Mesothelial cell of epicardium (in vitro differentiated cells): ENCODE results near the gene REPS1. TPM values are rescaled to one million over a fixed set of nuclear protein-coding genes. Genes with fewer than 3 reads are reported as not detected.
A peak's percentile ranks its signal among the peaks of the same experiment; 100 is the strongest.

Source experiments
- DNase-seq, 2 experiments: peaks; one replicate each; pipeline ENCODE4 v3.0.0; 2021; ENCODE audit warnings: low spot score in 2 of 2; ENCODE audit not compliant: unreplicated experiment in 2 of 2
- H3K27ac Mint-ChIP-seq: 2 replicates; pipeline ENCODE4 v1.8.0; 2021; ENCODE audit warnings: mixed read lengths
- H3K27me3 Mint-ChIP-seq: 2 replicates; pipeline ENCODE4 v1.8.0; 2021; ENCODE audit warnings: low read depth, mixed read lengths
- H3K36me3 Mint-ChIP-seq: 2 replicates; pipeline ENCODE4 v1.8.0; 2021; ENCODE audit warnings: mixed read lengths
- H3K4me1 Mint-ChIP-seq: 2 replicates; pipeline ENCODE4 v1.8.0; 2021; ENCODE audit warnings: mixed read lengths
- H3K4me3 Mint-ChIP-seq: 2 replicates; pipeline ENCODE4 v1.8.0; 2021; ENCODE audit warnings: mild to moderate bottlenecking, moderate library complexity, mixed read lengths
- H3K9me3 Mint-ChIP-seq: 2 replicates; pipeline ENCODE4 v1.8.0; 2021; ENCODE audit warnings: mixed read lengths
- CTCF ChIP-seq: fragments of 200-600 bp; sonication (generic); IDR thresholded peaks from one replicate; pipeline ENCODE4 v1.5.0; 2021; ENCODE audit warnings: antibody characterized with exemption; ENCODE audit not compliant: unreplicated experiment
- total RNA-seq: library from RNA; stranded (reverse); gene quantifications from 3 replicates; pipeline ENCODE4 v1.2.1, GENCODE V29; 2021

Gene REPS1
- total RNA-seq, result 85.6 to 95.4 TPM (median 89.4 TPM) in 3 replicates

GRCh38 chr6:138987643-138988468 lies at the start of gene REPS1:
Gene REPS1, minus strand, starts transcription at chr6:138988253. Its CDS starts 571 bp downstream, at chr6:138987682.
- Mint-ChIP-seq H3K27me3 (no peaks in the 10 kb centered on the region), H3K36me3 (no peaks in the 10 kb centered on the region), H3K4me3 (peak within 1 kb of the TSS; percentile 89), H3K4me1 (peaks cover 17% of the 10 kb centered on the region), H3K9me3 (no peaks in the 10 kb centered on the region), H3K27ac (peak within 1 kb of the TSS; percentile 95)
- peak; percentile 100 for TF ChIP-seq CTCF
- DNase-seq, result peak; percentile 91 to 99

DNA sequence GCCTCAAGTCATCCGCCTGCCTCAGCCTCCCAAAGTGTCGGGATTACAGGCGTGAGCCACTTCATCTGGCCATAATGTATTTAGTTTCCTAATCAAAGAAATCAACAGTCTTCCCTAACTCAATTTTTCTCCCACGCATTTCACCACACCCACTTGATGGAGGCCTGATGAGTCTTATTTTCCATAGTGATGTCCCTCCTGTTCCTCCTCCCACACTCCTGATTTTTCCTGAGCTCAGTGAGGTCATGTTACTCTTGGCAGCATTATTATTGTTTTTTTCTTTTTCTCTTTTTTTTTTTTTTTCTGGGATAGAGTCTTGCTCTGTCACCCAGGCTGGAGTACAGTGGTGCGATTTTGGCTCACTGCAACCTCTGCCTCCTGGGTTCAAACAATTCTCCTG lies 49.4 kb upstream of the REPS1 start:
- Mint-ChIP-seq H3K27me3 (no peaks in the 10 kb centered on the region), H3K36me3 (peaks cover 39% of the 10 kb centered on the region), H3K27ac (peak overlapping the region; percentile 15), H3K9me3 (no peaks in the 10 kb centered on the region), H3K4me1 (peaks cover 19% of the 10 kb centered on the region), H3K4me3 (no peak overlapping the region)
- DNase-seq, result no peak
- TF ChIP-seq CTCF, result no peak

DNA sequence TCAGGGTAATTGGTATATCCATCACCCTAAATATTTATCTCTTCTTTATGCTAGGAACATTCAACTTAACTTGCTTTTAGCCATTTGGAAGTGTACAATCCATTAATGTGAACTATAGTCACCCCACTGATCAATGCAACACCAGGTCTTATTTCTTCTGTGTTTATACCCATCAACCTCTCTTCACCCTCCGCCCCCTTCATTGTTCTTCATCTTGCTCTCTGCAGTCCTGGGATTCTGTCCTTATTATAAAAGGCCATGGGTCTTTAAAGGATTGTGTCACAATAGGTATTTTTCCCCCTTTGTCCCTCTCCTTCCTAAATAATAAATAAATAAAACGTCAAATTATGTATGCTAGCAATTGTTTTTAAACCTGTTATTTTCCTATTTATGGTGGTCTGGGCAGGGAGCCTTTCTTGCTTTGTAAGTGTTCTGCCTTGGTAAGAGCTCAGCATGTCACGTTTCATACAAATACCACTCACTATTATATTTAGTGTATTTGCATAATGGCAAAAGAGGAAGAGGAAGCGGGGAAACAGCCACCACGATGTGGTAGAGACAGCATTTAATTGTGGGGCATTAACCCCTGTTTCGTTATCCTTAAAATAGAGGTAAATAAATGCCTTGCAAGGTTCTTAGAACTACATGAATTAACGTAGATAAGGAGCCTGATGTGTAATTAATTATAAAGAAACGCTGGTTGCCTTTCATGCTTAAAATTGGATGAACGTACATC lies 42.3 kb upstream of the REPS1 start:
- no peak for DNase-seq
- Mint-ChIP-seq H3K36me3 (peaks cover 3% of the 10 kb centered on the region), H3K4me3 (no peak overlapping the region), H3K27ac (no peak overlapping the region), H3K9me3 (no peaks in the 10 kb centered on the region), H3K27me3 (no peaks in the 10 kb centered on the region), H3K4me1 (peaks cover 32% of the 10 kb centered on the region)
- no peak for TF ChIP-seq CTCF

DNA sequence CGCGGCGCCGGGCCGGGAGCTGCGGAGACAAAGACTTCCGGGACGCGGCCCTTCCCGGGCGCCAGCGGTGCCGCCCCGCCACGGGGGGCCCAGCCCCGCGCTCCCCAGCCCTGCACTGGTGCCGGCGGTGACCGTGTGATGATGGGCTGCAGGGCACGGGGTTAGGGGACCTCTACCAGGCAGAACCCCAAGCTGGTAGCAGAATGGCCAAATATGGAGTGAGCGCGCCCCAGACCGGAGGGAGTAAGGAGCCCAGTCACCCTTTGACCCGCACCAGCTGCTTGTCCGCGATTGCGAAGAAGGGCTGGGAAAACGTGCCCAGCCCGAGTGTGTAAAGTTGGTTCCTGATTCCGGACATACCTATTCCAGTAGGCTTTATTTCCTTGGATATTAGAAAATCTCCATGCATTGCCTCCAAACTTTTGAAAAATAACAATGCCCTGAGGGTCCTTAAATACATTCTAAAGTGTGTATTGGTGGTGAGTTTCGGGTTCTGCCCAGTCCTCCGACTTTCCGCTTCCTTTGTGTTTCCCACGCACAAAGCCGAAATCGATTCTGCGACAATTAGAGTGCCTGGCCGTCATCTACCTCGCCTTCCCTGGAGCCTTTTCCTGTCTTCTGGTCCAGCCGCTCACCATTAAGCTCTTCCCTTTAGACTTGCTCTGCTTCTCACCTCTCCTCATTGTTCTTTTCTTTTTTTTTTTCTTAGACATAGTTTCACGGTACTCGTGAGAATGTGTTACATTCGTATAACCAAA lies 41.6 kb upstream of the REPS1 start:
- H3K4me1 Mint-ChIP-seq, result peaks cover 30% of the 10 kb centered on the region
- H3K27ac Mint-ChIP-seq, result no peak overlapping the region
- H3K27me3 Mint-ChIP-seq, result no peaks in the 10 kb centered on the region
- H3K4me3 Mint-ChIP-seq, result no peak overlapping the region
- no peak for TF ChIP-seq CTCF
- H3K9me3 Mint-ChIP-seq, result no peaks in the 10 kb centered on the region
- no peaks in the 10 kb centered on the region for H3K36me3 Mint-ChIP-seq
- DNase-seq, result peak in 1 of 2 experiments; percentile 44

- H3K4me1 Mint-ChIP-seq, result peaks cover 24% of the 10 kb centered on the region
- peak; percentile 37 to 66 for DNase-seq
- no peaks in the 10 kb centered on the region for H3K9me3 Mint-ChIP-seq
- no peaks in the 10 kb centered on the region for H3K36me3 Mint-ChIP-seq
- TF ChIP-seq CTCF, result no peak
- H3K27me3 Mint-ChIP-seq, result no peaks in the 10 kb centered on the region
- H3K27ac Mint-ChIP-seq, result peak within 1 kb of the TSS; percentile 96
- H3K4me3 Mint-ChIP-seq, result peak within 1 kb of the TSS; percentile 89
Observed at GRCh38 chr6:139028658-139029469, 40.8 kb upstream of the REPS1 start, which contains the start of gene ABRACL. Gene ABRACL, plus strand, starts transcription at chr6:139028745. Its CDS starts 5,416 bp downstream, at chr6:139034161.
